Aorta (tissue), 5 donors: ENCODE data around the gene RALGPS2. TPM values are rescaled to one million over a fixed set of nuclear protein-coding genes. Genes with fewer than 3 reads are reported as not detected.
"Not testable (repeated sequence)": the region's sequence is repeated elsewhere in the genome, so short reads cannot be mapped to it uniquely, and the experiment has no call there.

Experiments used
- ATAC-seq: fragments of 200-7000 bp; cut with Tn5 transposase; one replicate; pipeline ENCODE4 v1.9.1; 2022; ENCODE audit warnings: moderate library complexity; ENCODE audit not compliant: low FRiP score
- DNase-seq, 2 donors: peaks; one replicate each; pipeline ENCODE4 v3.0.0-alpha.2; 2020
- H3K27ac ChIP-seq, 2 donors: one replicate each; pipeline ENCODE4 v1.5.1; 2013; ENCODE audit warnings: low read length in 2 of 2, mild to moderate bottlenecking in 2 of 2, moderate library complexity in 2 of 2, control low read depth in 1 of 2, inconsistent platforms in 1 of 2, low read depth in 1 of 2
- H3K27me3 ChIP-seq, 2 donors: one replicate each; pipeline ENCODE4 v1.6.1; 2013; ENCODE audit warnings: control low read depth in 1 of 2, low read length in 1 of 2, mild to moderate bottlenecking in 1 of 2, moderate library complexity in 1 of 2; ENCODE audit not compliant: insufficient read depth in 2 of 2, control insufficient read depth in 1 of 2
- H3K36me3 ChIP-seq, 2 donors: one replicate each; pipeline ENCODE4 v1.6.1; 2013; ENCODE audit warnings: control low read depth in 1 of 2, low read length in 1 of 2, mild to moderate bottlenecking in 1 of 2; ENCODE audit not compliant: insufficient read depth in 2 of 2, control insufficient read depth in 1 of 2
- H3K4me1 ChIP-seq, 2 donors: one replicate each; pipeline ENCODE4 v1.6.1; 2013; ENCODE audit warnings: low read length in 2 of 2, control low read depth in 1 of 2, mild to moderate bottlenecking in 1 of 2, moderate library complexity in 1 of 2; ENCODE audit not compliant: insufficient read depth in 2 of 2, control insufficient read depth in 1 of 2
- H3K4me3 ChIP-seq, 2 donors: one replicate each; pipeline ENCODE4 v1.5.1; 2013; ENCODE audit warnings: low read length in 2 of 2, control low read depth in 1 of 2, mild to moderate bottlenecking in 1 of 2
- H3K9me3 ChIP-seq: one replicate; pipeline ENCODE4 v1.6.1; 2013; ENCODE audit warnings: mild to moderate bottlenecking, low read length; ENCODE audit not compliant: control insufficient read depth
- WGBS, 2 donors: extraction: QIAGEN DNeasy Blood & Tissue Kit; methylation state at CpG; one replicate each; pipeline ENCODE4 v1.1.7; 2013; 5-methylcytosine and 5-hydroxymethylcytosine counted together
- intact Hi-C, 2 donors: fragments of 100-400 bp; cut with DNase I; formaldehyde crosslinking; loops; one replicate each; pipeline versions ENCODE4 v1.14.2 to v1.15.0; 2022
- polyA plus RNA-seq, 2 donors: library from polyadenylated mRNA; stranded (reverse); fragments of 200-250 nt; gene quantifications; one replicate each; pipeline ENCODE4 v1.2.3, GENCODE V29; 2013
- total RNA-seq, 2 donors: library from RNA; stranded (reverse); fragmentation: NEBNext Ultra II Directional; extraction: Animal tissue kit (Norgen Biotek cat#: 25700); gene quantifications; one replicate each; pipeline ENCODE4 v1.2.1, GENCODE V29; 2021
- donor health status: healthy with polysubstance abuse.
- donor health status: Bipolar disorder and iron deficiency.
- donor health status: DM: no; HTN: no; CAD: no.
- donor health status: DM: no; HTN: no; CAD: no.
- donor health status: DM: yes; HTN: yes; CAD: no.

Gene RALGPS2
- total and polyA plus RNA-seq, 4 donors, result 0.18 to 14.1 (median 4.8) TPM

- Histone ChIP-seq H3K27me3 (no peaks in the 10 kb centered on the region), H3K4me1 (no peaks in the 10 kb centered on the region), H3K9me3 (no peaks in the 10 kb centered on the region), H3K4me3 (no peak overlapping the region), H3K27ac (no peak overlapping the region), H3K36me3 (no peaks in the 10 kb centered on the region)
- intact Hi-C loops, result no loop called here
- no peak for ATAC-seq
- 92 to 98% methylated on average over 5 of the region's 5 CpGs for WGBS, 2 donors
- DNase-seq, result no peak
Measured at GRCh38 chr1:178749581-178750166, 24.6 kb downstream of the RALGPS2 start.

GRCh38 chr1:178751046-178751445 is 26.0 kb downstream of the RALGPS2 start:
- ATAC-seq (no peak), DNase-seq (no peak)
- no peak overlapping the region for H3K4me3 ChIP-seq
- H3K36me3 ChIP-seq, result no peaks in the 10 kb centered on the region
- no peak overlapping the region for H3K27ac ChIP-seq
- no peaks in the 10 kb centered on the region for H3K27me3 ChIP-seq
- intact Hi-C loops, result no loop called here
- H3K9me3 ChIP-seq, result no peaks in the 10 kb centered on the region
- no peaks in the 10 kb centered on the region for H3K4me1 ChIP-seq
- WGBS, 2 donors, result 79 to 82% methylated on average over 4 of the region's 4 CpGs

DNA sequence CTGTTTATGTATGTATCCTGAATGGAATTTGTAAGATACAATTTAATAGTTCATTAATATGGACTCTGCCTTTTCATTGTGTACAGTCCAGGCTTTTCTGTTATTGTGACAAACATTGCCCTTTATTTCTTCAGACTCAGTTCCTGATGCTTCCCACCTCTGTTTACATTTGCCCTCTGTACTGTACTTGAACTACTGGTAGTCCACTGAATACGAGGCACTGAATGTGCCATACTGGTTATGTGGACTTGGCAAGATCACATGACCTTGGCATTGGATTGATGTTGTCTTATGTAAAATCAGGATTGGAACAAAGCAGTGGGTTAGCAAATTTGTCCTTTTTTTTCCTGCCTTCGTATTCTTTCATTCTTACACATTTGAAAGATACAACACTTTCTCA is 27.8 kb downstream of the RALGPS2 start:
- ATAC-seq (no peak), DNase-seq (no peak)
- Histone ChIP-seq H3K9me3 (no peaks in the 10 kb centered on the region), H3K27me3 (no peaks in the 10 kb centered on the region), H3K4me1 (no peaks in the 10 kb centered on the region), H3K27ac (no peak overlapping the region), H3K4me3 (no peak overlapping the region), H3K36me3 (no peaks in the 10 kb centered on the region)
- intact Hi-C loops, result loop anchor here (1.0 to 2.0 kb wide), 2 partner anchors 210 to 211 kb away; no protein-coding TSS in a partner anchor
- 21 to 26% methylated on average over 2 of the region's 2 CpGs for WGBS, 2 donors

DNA sequence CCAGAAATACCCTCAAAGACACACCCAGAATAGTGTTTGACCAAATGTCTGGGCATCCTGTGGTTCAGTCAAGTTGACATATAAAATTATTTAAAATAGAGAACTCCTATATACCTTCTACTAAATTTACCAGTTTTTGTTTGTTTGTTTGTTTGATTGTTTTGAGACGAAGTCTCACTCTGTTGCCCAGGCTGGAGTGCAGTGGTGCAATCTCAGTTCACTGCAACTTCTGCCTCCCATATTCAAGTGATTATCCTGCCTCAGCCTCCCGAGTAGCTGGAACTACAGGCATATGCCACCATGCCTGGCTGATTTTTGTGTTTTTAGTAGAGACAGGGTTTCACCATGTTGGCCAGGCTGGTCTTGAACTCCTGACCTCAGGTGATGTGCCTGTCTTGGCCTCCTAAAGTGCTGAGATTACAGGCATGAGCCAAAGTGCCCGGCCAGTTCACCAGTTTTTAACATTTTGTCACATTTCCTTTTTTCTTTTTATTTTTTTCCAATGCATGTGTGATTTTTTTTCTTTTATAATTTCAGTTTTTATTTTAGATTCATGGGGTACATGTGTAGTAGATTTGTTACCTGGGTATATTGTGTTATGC is 29.7 kb downstream of the RALGPS2 start:
- H3K9me3 ChIP-seq, H3K27me3 ChIP-seq, H3K4me3 ChIP-seq, DNase-seq, H3K4me1 ChIP-seq, intact Hi-C loops, ATAC-seq, H3K27ac ChIP-seq, H3K36me3 ChIP-seq: not testable (repeated sequence)
- 95 to 96% methylated on average over 3 of the region's 3 CpGs for WGBS, 2 donors

- WGBS, 2 donors, result 50 to 57% methylated on average over 4 of the region's 4 CpGs
- no peak overlapping the region for H3K27ac ChIP-seq
- H3K4me3 ChIP-seq, result no peak overlapping the region
- no peaks in the 10 kb centered on the region for H3K27me3 ChIP-seq
- H3K4me1 ChIP-seq, result no peaks in the 10 kb centered on the region
- DNase-seq (no peak), ATAC-seq (peak; percentile 7)
- intact Hi-C loops, result no loop called here
- H3K36me3 ChIP-seq, result no peaks in the 10 kb centered on the region
- peaks cover 11% of the 10 kb centered on the region for H3K9me3 ChIP-seq
Measured at GRCh38 chr1:178768423-178768822, 43.4 kb downstream of the RALGPS2 start.

DNA sequence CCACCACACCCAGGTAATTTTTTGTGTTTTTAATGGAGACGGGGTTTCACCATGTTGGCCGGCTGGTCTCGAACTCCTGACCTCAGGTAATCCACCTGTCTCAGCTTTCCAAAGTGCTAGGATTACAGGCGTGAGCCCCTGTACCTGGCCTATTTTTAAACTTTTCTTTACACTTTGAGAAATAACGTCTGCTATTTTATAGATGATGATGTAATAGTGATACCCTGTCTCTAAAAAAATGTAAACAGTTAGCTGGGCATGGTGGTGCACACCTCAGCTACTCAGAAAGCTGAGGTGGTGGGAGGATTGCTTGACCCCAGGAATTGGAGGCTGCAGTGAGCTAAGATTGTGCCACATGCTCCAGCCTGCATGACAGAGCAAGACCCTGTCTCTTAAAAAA is 47.9 kb downstream of the RALGPS2 start:
- Histone ChIP-seq H3K9me3 (peaks cover 9% of the 10 kb centered on the region), H3K4me1 (no peaks in the 10 kb centered on the region), H3K27ac (no peak overlapping the region), H3K27me3 (no peaks in the 10 kb centered on the region), H3K36me3 (no peaks in the 10 kb centered on the region), H3K4me3 (no peak overlapping the region)
- DNase-seq (no peak), ATAC-seq (no peak)
- intact Hi-C loops, result loop anchor here in 1 of 2 donors (5.0 kb wide), 1 partner anchor 229 kb away; no protein-coding TSS in a partner anchor
- 80 to 86% methylated on average over 5 of the region's 5 CpGs for WGBS, 2 donors

DNA sequence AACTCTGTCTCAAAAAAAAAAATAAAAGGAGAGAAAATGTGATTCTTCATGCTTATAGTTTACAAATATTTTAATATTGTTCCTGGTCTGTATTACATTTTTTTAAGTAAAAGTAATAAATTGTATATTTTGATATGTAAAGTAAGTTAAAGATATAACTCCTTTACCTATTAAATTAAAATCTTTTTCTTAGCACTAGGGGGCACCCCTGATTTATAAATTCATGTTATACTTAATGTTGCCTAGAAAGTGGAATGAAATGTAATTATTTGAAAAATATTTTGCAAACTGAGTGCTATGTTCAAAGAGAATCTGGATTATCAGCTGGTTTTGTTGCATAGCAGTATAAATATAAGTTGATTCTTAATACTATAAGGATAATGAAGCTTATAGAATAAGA is 49.2 kb downstream of the RALGPS2 start:
- intact Hi-C loops, result loop anchor here (2.0 to 5.0 kb wide), 2 partner anchors 228 to 229 kb away; no protein-coding TSS in a partner anchor
- DNase-seq, result no peak
- Histone ChIP-seq H3K9me3 (peaks cover 3% of the 10 kb centered on the region), H3K4me1 (no peaks in the 10 kb centered on the region), H3K27me3 (no peaks in the 10 kb centered on the region), H3K4me3 (no peak overlapping the region), H3K27ac (no peak overlapping the region), H3K36me3 (no peaks in the 10 kb centered on the region)
- no peak for ATAC-seq

- no peaks in the 10 kb centered on the region for H3K36me3 ChIP-seq
- no peaks in the 10 kb centered on the region for H3K4me1 ChIP-seq
- H3K27ac ChIP-seq, result no peak overlapping the region
- intact Hi-C loops, result no loop called here
- DNase-seq (no peak), ATAC-seq (no peak)
- no peaks in the 10 kb centered on the region for H3K27me3 ChIP-seq
- no peak overlapping the region for H3K4me3 ChIP-seq
- H3K9me3 ChIP-seq, result no peaks in the 10 kb centered on the region
- 61 to 68% methylated on average over 2 of the region's 2 CpGs for WGBS, 2 donors
Measured at GRCh38 chr1:178776553-178776952, 51.5 kb downstream of the RALGPS2 start.
